GM12878 (cell line): Measurements from ENCODE around the gene PARS2. TPM values are rescaled to one million over a fixed set of nuclear protein-coding genes. Genes with fewer than 3 reads are reported as not detected.
A peak's percentile ranks its signal among the peaks of the same experiment; 100 is the strongest.

Source experiments
- ATAC-seq: fragments of 200-7000 bp; cut with Tn5 transposase; 3 replicates; pipeline ENCODE4 v1.9.1; 2020; ENCODE audit warnings: mild to moderate bottlenecking, moderate library complexity
- BruUV-seq: library from RNA; stranded (reverse); fragments of 400-500 nt; replicated peaks from 2 replicates; lab custom pipeline; 2021; lab: Mats Ljungman, UMichigan
- CTCF ChIA-PET: fragments of 300-600 bp; sonication (Branson Sonifier 250); formaldehyde crosslinking; extraction: SDS; loops from one replicate; lab custom pipeline; 2021; ENCODE audit warnings: inconsistent platforms; lab: Yijun Ruan, JAX
- POLR2A ChIA-PET: fragments of 350-600 bp; formaldehyde crosslinking; extraction: SDS; loops from one replicate; lab custom pipeline; 2021; ENCODE audit warnings: inconsistent platforms; lab: Charles Lee
- RAD21 ChIA-PET: fragments of 300-600 bp; sonication (Branson Sonifier 250); formaldehyde crosslinking; loops from one replicate; lab custom pipeline; 2023; ENCODE audit warnings: antibody characterized with exemption; ENCODE audit not compliant: unreplicated experiment; lab: Charles Lee
- SMC1A ChIA-PET: fragments of 300-600 bp; sonication (Branson Sonifier 250); formaldehyde crosslinking; loops from one replicate; lab custom pipeline; 2023; ENCODE audit not compliant: unreplicated experiment, uncharacterized antibody; lab: Charles Lee
- DNase-seq: peaks from one replicate; pipeline ENCODE4 v3.0.0-alpha.2; 2011; ENCODE audit warnings: low read depth, low spot score
- FAIRE-seq: peaks from 3 replicates; lab custom pipeline; 2011; peaks lifted over from hg19 to GRCh38; lab: Jason Lieb, UNC
- H2AFZ ChIP-seq: 2 replicates; pipeline ENCODE4 v1.6.0; 2011; ENCODE audit warnings: low read depth, low read length, control low read depth; ENCODE audit not compliant: control insufficient read depth
- H3K27ac ChIP-seq: 2 replicates; pipeline ENCODE4 v1.5.1; 2011; ENCODE audit warnings: control low read depth; ENCODE audit not compliant: control insufficient read depth, insufficient read depth
- H3K27me3 ChIP-seq, 2 experiments: replicated peaks in 1 of 2; 2 replicates each; pipeline versions ENCODE4 v1.6.0 to v1.6.1; 2011; ENCODE audit warnings: low read length in 1 of 2; ENCODE audit not compliant: control insufficient read depth in 2 of 2, insufficient read depth in 2 of 2
- H3K36me3 ChIP-seq, 2 experiments: 2 replicates each; pipeline ENCODE4 v1.5.1; 2011; ENCODE audit warnings: low read length in 1 of 2; ENCODE audit not compliant: control insufficient read depth in 2 of 2, insufficient read depth in 2 of 2
- H3K4me1 ChIP-seq: 2 replicates; pipeline ENCODE4 v1.6.1; 2011; ENCODE audit warnings: mild to moderate bottlenecking, low read length, moderate library complexity, mixed read lengths; ENCODE audit not compliant: control insufficient read depth, insufficient read depth
- H3K4me2 ChIP-seq: 2 replicates; pipeline ENCODE4 v1.6.0; 2011; ENCODE audit warnings: control low read depth; ENCODE audit not compliant: control insufficient read depth, insufficient read depth
- H3K4me3 ChIP-seq: fragments of 200-600 bp; sonication (generic); 2 replicates; pipeline ENCODE4 v1.5.1; 2016
- H3K79me2 ChIP-seq: 2 replicates; pipeline ENCODE4 v1.6.0; 2011; ENCODE audit warnings: low read length; ENCODE audit not compliant: control insufficient read depth, insufficient read depth
- H3K9ac ChIP-seq: 2 replicates; pipeline ENCODE4 v1.8.0; 2011; ENCODE audit warnings: low read length, control low read depth, mixed read lengths; ENCODE audit not compliant: control insufficient read depth, insufficient read depth
- H3K9me3 ChIP-seq: replicated peaks from 3 replicates; pipeline ENCODE4 v1.5.1; 2011; ENCODE audit warnings: mild to moderate bottlenecking, low read length; ENCODE audit not compliant: control insufficient read depth, insufficient read depth
- H4K20me1 ChIP-seq: 2 replicates; pipeline ENCODE4 v1.6.0; 2011; ENCODE audit not compliant: control insufficient read depth, insufficient read depth
- DPF2 ChIP-seq: fragments of 450-650 bp; IDR thresholded peaks from 2 replicates; pipeline ENCODE4 v1.6.1; 2017; ENCODE audit warnings: mild to moderate bottlenecking
- EGR1 ChIP-seq, 2 experiments: IDR thresholded peaks; 1 replicate in 1 of 2; 2 replicates in 1 of 2; pipeline ENCODE4 v1.6.1; 2011 to 2012; ENCODE audit warnings: low read depth in 2 of 2, low read length in 2 of 2, borderline replicate concordance in 1 of 2, mild to moderate bottlenecking in 1 of 2, moderate library complexity in 1 of 2
- EZH2 ChIP-seq: IDR thresholded peaks from 2 replicates; pipeline ENCODE4 v1.6.1; 2012; ENCODE audit warnings: low read depth, mild to moderate bottlenecking, control low read depth, inconsistent platforms, low read length, borderline replicate concordance; ENCODE audit not compliant: control insufficient read depth
- FOS ChIP-seq: IDR thresholded peaks from 3 replicates; pipeline ENCODE4 v1.6.1; 2011; ENCODE audit warnings: borderline replicate concordance; ENCODE audit not compliant: insufficient read length; ENCODE audit errors: extremely low read depth
- HDAC2 ChIP-seq: fragments of 200-600 bp; sonication (generic); IDR thresholded peaks from 2 replicates; pipeline ENCODE4 v1.6.1; 2017
- NFYB ChIP-seq: IDR thresholded peaks from 2 replicates; pipeline ENCODE4 v1.6.1; 2011; ENCODE audit warnings: low read depth, mild to moderate bottlenecking, low read length, improper control_type of control experiment, moderate library complexity; ENCODE audit not compliant: insufficient read depth
- PKNOX1 ChIP-seq: fragments of 450-650 bp; IDR thresholded peaks from 2 replicates; pipeline ENCODE4 v1.6.1; 2016; ENCODE audit warnings: mild to moderate bottlenecking
- POLR2AphosphoS2 ChIP-seq: IDR thresholded peaks from 2 replicates; pipeline ENCODE4 v1.6.1; 2011; ENCODE audit warnings: low read depth, mild to moderate bottlenecking, low read length, improper control_type of control experiment, moderate library complexity
- RCOR1 ChIP-seq: conservative IDR thresholded peaks from 2 replicates; pipeline ENCODE4 v1.6.1; 2012; ENCODE audit warnings: low read depth, low read length, improper control_type of control experiment
- SIN3A ChIP-seq: IDR thresholded peaks from 2 replicates; pipeline ENCODE4 v1.6.1; 2012; ENCODE audit warnings: low read depth, low read length, improper control_type of control experiment
- TCF7 ChIP-seq: IDR thresholded peaks from 2 replicates; pipeline ENCODE4 v1.6.1; 2014; ENCODE audit warnings: antibody characterized with exemption, borderline replicate concordance
- ZNF592 ChIP-seq: fragments of 450-650 bp; IDR thresholded peaks from 2 replicates; pipeline ENCODE4 v1.6.1; 2017; ENCODE audit warnings: mild to moderate bottlenecking, moderate library complexity
- WGBS: methylation state at CpG from one replicate; pipeline ENCODE4 v1.1.6; 2016; ENCODE audit warnings: low lambda C conversion rate; ENCODE audit not compliant: insufficient replicate concordance, insufficient coverage; ENCODE audit errors: missing lambda C conversion rate; 5-methylcytosine and 5-hydroxymethylcytosine counted together
- in situ Hi-C: fragments of 300-500 bp; cut with MboI; formaldehyde crosslinking; loops from 9 replicates; pipeline ENCODE4 v1.14.3; 2018; ENCODE audit warnings: mixed read lengths
- intact Hi-C: fragments of 100-400 bp; cut with micrococcal nuclease; formaldehyde crosslinking; loops from one replicate; pipeline ENCODE4 v1.14.2; 2022; ENCODE audit not compliant: unreplicated experiment
- polyA plus RNA-seq, 11 experiments: library from polyadenylated mRNA; depleted of rRNA in 4 of 11; unstranded in 6 of 11; stranded (reverse) in 5 of 11; fragments of >200 nt; fragmentation: Nextera tagmentation in 4 of 11; fragmentation: Illumina TruSeq in 1 of 11; extraction: Ambion mirVana in 4 of 11; extraction: Trizol in 1 of 11; gene quantifications; 1 replicate in 1 of 11; 2 replicates in 10 of 11; pipeline versions ENCODE4 v1.2.1 to v1.2.3, GENCODE V29; 2011 to 2016; ENCODE audit warnings: inconsistent platforms in 2 of 11, missing spikeins in 2 of 11, low read depth in 1 of 11
- total RNA-seq, 4 experiments: library from RNA; depleted of rRNA in 3 of 4; stranded (reverse); fragments of >200 nt in 3 of 4; fragmentation: Illumina TruSeq in 1 of 4; extraction: Trizol in 1 of 4; gene quantifications; 2 replicates each; pipeline versions ENCODE4 v1.2.1 to v1.2.3, GENCODE V29; 2013 to 2021

Gene PARS2
- total and polyA plus RNA-seq, 10 of the 15 experiments (the other 5 are each of a cell fraction or from before 2014, with no cell fraction given): 3.7 to 12.2 (median 5.9) TPM

GRCh38 chr1:54805466-54805865, 41.1 kb upstream of the PARS2 start:
- FAIRE-seq (no peak), DNase-seq (no peak), ATAC-seq (no peak)
- ChIA-PET SMC1A (interaction anchor here (1.3 kb wide), 1 partner anchor 10 kb away, joined by 3 read pairs; no protein-coding TSS in a partner anchor), POLR2A (no interaction called here), CTCF (no interaction called here), RAD21 (no interaction called here)
- H3K27ac ChIP-seq: no peak overlapping the region
- no TSS peak for BruUV-seq
- peaks cover 13% of the 10 kb centered on the region for H3K4me1 ChIP-seq
- no peak for TF ChIP-seq SIN3A
- TF ChIP-seq NFYB: no peak
- no peak for TF ChIP-seq TCF7
- TF ChIP-seq PKNOX1: no peak
- H3K79me2 ChIP-seq: no peaks in the 10 kb centered on the region
- 38% methylated on average over 3 of the region's 3 CpGs for WGBS
- in situ Hi-C loops: no loop called here
- no peaks in the 10 kb centered on the region for H3K9me3 ChIP-seq
- H3K36me3 ChIP-seq: no peaks in the 10 kb centered on the region
- H2AFZ ChIP-seq: no peak overlapping the region
- no peaks in the 10 kb centered on the region for H4K20me1 ChIP-seq
- no peak overlapping the region for H3K9ac ChIP-seq
- intact Hi-C loops: no loop called here
- H3K4me3 ChIP-seq: no peak overlapping the region
- no peaks in the 10 kb centered on the region for H3K27me3 ChIP-seq
- no peak overlapping the region for H3K4me2 ChIP-seq

GRCh38 chr1:54804471-54805132, 40.3 kb upstream of the PARS2 start:
- no peaks in the 10 kb centered on the region for H3K36me3 ChIP-seq
- no peaks in the 10 kb centered on the region for H3K27me3 ChIP-seq
- POLR2A ChIA-PET: no interaction called here
- ATAC-seq (peak; percentile 6; the same call in 2 of the 3 replicates), DNase-seq (no peak), FAIRE-seq (no peak)
- peaks cover 22% of the 10 kb centered on the region for H3K4me1 ChIP-seq
- RAD21 ChIA-PET: no interaction called here
- H4K20me1 ChIP-seq: no peaks in the 10 kb centered on the region
- H3K9me3 ChIP-seq: no peaks in the 10 kb centered on the region
- in situ Hi-C loops: no loop called here
- SMC1A ChIA-PET: interaction anchor here (1.0 to 1.3 kb wide), 2 partner anchors 9 to 11 kb away, joined by 3 read pairs; no protein-coding TSS in a partner anchor
- no peak overlapping the region for H3K27ac ChIP-seq
- intact Hi-C loops: loop anchor here (5.0 kb wide), 1 partner anchor 752 kb away; the partner anchor contains the start of genes TCEANC2 and TMEM59
- H3K79me2 ChIP-seq: no peaks in the 10 kb centered on the region
- CTCF ChIA-PET: interaction anchor here (1.6 kb wide), 1 partner anchor 81 kb away, joined by 4 read pairs; no protein-coding TSS in a partner anchor
- WGBS: 61% methylated on average over 6 of the region's 6 CpGs
- no peak overlapping the region; the same call in none of the 2 replicates for H3K4me2 ChIP-seq
- no peak overlapping the region for H3K4me3 ChIP-seq
- peak overlapping the region; percentile 71 for H2AFZ ChIP-seq
- H3K9ac ChIP-seq: no peak overlapping the region
- no TSS peak for BruUV-seq
- TF ChIP-seq FOS (no peak), RCOR1 (no peak), DPF2 (no peak), ZNF592 (no peak), POLR2AphosphoS2 (no peak), HDAC2 (no peak), EZH2 (no peak), EGR1 (IDR thresholded peaks at IDR 0.05; ENCODE audit: borderline replicate concordance in 1 of 2, low read depth in 2 of 2, low read length in 2 of 2) (no peak)
